GM19328 (cell line): ENCODE measurements around the gene PC.

Source experiments
- ATAC-seq: cut with Tn5 transposase; IDR thresholded peaks from one replicate; pipeline ENCODE4 v1.9.1; 2021; ENCODE audit warnings: mild to moderate bottlenecking, moderate library complexity; ENCODE audit not compliant: unreplicated experiment

PC gene

DNA sequence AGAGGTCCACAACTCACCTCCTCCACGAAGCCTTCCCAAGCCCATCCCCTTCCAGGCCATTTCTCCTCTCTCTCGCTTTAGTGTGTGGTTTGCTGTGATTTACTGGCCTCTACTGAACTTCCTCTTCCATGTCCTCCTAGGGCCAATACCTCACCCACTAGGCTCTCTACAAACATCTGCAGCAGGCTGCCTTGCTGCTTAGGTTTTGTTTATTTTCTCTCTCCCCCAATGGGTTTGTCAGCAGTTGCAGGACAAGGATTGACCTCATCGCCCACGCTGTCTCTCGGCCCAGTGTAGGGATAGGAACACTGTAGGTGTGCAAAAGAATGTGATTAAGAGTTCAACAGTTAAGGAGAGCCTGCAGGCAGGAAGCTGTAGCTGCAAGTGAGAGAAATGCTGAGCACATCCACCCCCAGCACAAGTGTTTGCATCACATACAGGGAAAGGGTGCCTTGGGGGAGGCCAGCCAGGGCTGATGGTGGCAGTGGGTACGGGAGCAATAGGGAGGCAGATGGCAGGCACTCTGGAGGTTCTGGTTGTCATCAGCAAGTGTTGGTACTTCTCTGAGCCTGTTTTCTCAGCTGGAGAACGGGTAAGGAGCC, 1.4 kb downstream of the PC start:
- no peak for ATAC-seq

- ATAC-seq = no peak
Measured at GRCh38 chr11:66953081-66953833, 4.9 kb downstream of the PC start.

GRCh38 chr11:66951927-66952337, 6.3 kb downstream of the PC start:
- no peak for ATAC-seq

DNA sequence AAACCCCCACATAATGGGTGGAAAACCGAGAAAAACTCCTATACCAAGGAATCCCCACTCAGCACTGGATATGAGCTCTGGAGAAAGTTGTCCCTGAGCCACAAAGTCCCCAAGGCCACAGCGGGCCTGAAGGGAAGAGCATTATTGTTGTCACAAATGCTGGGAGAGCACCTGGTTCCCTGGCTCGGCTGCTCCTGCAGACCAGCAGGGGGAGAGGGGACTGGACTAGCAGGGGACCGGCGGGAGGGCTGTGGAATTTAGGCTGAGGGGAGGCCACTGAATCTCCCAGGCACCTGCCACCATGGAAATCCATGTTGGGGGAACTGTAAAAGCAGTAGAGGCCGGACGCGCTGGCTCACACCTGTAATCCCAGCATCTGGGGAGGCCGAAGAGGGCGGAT, 7.0 kb downstream of the PC start:
- ATAC-seq = no peak

GRCh38 chr11:66950112-66950535, 8.1 kb downstream of the PC start:
- ATAC-seq = no peak

DNA sequence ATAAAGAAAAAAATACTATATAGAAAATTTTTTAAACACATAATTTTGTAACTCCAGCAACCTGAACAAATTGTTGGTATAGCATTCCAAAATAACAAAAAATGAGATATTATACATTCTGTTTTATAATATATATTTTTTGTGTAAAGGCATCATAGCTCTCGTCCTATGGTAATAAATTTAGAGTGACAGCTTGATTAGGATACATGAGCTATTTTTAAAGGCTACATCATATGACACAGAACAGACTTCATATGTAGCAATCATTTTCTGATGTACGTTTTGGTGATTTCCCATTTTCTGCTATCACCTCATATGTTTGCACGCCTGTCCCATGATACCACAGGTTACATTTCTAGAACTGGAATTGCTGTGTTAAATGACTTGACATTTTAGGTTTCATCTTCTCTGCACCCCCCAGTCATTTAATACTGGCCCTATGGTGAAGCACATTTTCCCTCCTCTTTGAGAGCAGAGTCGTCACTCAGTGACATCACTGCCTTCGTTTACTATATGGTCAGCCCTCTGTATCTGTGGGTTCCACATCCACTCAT, 19.5 kb downstream of the PC start:
- ATAC-seq = no peak

DNA sequence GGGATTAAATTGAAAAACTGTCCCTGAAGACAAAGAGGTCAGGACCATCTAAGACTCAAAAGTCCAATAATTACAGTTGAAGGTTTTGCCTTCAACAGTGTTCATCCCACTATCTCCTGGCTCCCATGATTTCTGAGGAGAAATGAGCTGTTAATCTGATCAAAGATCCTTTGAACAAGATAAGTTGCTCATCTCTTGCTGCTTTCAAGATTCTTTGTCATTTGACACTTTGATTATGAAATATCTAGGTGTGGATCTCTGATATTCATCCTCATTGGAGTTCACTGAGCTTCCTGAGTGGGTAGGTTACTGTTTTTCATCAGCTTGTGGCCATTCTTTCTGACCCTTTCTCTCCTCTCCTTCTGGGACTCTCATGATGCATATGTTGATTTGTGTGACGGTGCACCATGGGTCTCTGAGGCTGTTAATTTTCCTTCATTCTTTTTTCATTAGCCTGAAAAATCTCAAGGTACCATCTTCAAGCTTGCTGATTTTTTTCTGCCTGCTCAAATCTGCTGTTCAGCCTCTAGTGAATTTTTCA, 20.9 kb downstream of the PC start:
- no peak for ATAC-seq

- no peak for ATAC-seq
Measured at GRCh38 chr11:66936311-66936711, 21.9 kb downstream of the PC start.

DNA sequence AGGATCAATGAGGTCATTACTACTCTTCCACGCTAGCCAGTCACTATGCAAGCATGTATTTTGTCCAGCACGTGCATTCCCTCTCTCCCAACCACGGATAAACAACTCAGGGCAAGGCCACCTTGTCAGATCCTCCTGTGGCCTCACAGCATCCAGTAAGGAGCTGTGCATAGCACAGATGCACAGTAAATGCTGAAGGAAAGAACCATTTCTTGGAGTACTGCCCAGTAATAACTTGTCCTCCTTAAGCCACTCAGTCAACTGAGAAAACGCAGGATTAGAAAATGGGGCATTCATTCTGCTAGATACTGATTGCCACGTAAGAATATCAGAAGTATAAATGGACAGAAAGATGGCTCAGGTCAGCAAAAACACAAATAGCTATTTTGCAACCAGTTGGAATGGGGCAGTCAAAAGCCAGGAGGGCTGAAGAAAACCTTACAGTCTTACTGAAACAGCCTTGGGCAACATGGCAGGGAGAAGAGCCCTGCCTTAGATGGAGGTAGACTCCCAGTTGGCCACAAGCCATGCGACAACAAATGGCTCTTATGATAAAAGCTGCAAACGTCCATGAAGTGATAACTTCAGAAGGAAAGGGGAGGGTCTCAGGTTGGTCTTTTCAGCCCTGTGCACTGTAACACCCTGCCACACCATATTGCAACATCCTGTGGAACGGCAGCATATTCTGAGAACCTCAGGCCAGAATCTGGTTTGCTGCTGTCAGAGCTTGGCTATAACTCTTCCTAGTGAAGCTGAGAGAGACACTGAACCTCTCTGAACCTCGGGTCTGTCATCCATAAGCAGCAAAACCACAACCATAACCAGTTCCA, 23.0 kb downstream of the PC start:
- ATAC-seq = no peak

- no peak for ATAC-seq
Measured at GRCh38 chr11:66933531-66933930, 24.7 kb downstream of the PC start.

DNA sequence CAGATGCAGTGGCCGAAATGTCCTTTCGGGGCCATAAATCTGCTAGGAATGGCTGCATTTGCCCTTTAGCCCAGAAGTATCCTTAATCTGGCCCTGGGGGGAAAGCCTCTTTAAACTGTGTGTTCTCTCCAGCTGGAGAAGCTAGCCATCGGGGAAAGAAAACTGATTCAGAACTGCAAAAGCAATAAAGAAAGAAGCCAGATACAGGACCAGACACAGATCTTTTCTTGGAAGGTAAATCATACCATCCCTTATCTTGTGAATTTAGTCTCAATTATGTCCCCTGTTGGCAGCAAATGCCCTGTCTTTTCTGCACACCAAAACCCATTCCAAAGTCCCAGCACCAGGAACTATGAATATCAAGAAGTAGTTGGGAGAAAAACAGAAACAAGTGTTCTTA, 25.6 kb downstream of the PC start:
- no peak for ATAC-seq

- no peak for ATAC-seq
Measured at GRCh38 chr11:66929753-66930152, 28.4 kb downstream of the PC start.

DNA sequence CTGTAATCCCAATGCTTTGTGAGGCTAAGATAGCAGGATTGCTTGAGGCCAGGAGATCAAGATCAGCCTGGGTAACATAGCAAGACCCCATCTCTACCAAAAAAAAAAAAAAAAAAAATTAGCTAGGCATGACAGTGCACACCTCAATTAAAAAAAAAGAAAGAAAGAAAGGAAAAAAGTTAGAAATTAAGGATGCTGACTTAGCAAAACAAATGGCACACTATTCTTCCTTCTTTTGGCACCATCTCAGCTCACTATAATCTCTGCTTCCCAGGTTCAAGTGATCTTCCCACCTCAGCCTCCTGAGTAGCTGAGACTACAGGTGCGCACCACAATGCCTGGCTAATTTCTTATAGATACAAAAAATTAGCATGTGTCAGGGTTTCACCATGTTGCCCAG, 33.9 kb downstream of the PC start:
- no peak for ATAC-seq

- no peak for ATAC-seq
Measured at GRCh38 chr11:66922551-66922950, 35.6 kb downstream of the PC start.

GRCh38 chr11:66920978-66921784, 37.0 kb downstream of the PC start:
- ATAC-seq = no peak

GRCh38 chr11:66919923-66920322, 38.3 kb downstream of the PC start:
- ATAC-seq = no peak

- no peak for ATAC-seq
Measured at GRCh38 chr11:66918741-66919140, 39.4 kb downstream of the PC start.

- ATAC-seq = no peak
Measured at GRCh38 chr11:66915866-66916265, 42.3 kb downstream of the PC start.

DNA sequence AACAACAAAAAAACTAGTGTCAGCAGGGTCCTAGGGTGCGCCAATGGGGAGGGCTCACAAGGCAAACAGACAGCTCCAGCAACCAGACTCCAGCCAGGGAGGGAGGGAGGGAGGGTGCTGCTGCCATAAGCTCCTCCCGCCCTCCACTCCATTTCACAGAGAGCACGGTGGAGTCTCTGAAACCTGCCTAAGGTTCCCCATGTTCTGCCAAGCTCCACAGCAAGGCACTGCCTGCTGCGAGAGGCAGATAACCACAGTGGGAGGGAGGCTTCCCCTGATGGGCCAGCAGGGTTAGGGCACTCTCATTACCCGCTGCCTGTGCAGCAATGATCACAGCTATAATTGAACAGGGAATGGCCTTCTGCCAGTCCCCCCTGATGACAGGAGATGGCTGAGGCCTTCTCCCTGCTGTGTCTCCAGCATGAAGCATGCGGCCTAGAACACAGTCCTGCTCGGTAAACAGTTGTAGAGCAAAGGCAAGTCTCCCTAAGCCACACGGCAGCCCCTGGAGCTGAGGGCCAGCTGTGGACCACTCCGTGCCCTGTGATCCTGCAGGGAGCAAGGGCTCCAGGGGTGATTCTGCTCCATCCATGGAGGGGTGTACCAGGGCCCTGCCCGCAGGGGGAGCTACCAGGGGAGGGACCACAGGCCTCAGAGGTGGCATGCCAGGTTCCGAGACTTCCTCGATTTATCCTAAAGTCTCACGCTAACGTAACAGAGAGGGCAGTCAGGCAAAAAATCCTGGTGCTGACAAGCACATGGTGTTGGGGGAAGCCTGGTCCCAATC, 42.9 kb downstream of the PC start:
- ATAC-seq = no peak

DNA sequence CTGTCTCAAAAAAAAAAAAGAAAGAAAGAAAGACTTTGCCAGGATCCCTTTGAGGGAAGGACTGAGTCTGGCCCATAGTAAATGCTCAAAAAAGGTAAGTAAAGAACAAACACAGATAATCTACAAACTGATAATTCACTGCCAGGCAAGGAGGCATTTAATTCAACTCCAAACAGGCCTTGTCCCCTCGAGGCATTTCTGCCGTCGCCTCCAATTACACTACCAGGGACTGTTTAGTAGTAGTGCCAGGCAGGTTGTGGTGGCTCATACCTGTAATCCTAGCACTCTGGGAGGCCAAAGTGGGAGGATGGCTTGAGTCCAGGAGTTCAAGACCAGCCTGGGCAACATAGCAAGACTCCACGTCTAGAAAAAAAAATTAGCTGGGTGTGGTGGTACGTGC, 43.7 kb downstream of the PC start:
- ATAC-seq = no peak
